Activated CD4-positive, CD25-positive, alpha-beta regulatory T cell (primary cell): ENCODE data around the gene SNAPC2.
"Not testable (repeated sequence)": the region's sequence is repeated elsewhere in the genome, so short reads cannot be mapped to it uniquely, and the experiment has no call there.

ENCODE experiments used
- DNase-seq, 4 experiments: peaks; one replicate each; lab custom pipeline; 2025; lab: John Stamatoyannopoulos, UW

SNAPC2 gene

DNA sequence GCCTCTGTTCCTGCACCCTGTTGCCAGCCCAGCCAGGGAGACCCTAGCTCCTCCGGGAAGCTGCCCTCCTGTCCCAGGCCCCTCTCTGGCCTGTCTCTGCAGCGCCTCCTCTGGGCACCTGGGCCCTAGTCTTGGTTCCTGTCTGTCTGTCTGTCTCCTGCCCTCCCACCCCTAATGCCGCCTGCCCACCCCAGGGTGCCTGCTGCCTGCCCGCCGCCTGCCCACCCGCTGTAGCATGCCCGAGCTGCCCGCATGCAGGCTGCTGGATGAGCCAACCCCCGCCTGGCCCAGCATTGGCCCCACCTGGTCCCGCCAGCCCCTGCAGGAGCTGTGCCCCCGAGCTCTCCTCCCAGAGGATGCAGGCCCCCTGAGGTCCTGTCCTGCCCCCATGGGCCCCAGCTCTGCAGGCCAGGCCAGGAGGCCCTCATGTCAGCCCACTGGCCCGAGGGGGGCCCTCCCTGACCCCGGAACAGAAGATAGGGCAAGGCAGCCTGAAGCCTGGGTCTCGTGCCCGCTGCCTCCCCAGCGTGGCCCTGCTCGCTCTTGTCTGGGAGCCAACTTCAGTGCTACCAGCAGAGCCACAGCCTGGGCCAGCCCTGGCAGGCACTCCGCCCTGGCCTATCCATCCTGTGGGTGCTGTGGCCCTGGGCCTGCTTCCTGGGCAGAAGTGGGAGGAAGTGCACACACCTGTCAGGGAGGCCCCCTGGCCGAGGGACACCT lies 11.2 kb upstream of the SNAPC2 start:
- DNase-seq: no peak

DNA sequence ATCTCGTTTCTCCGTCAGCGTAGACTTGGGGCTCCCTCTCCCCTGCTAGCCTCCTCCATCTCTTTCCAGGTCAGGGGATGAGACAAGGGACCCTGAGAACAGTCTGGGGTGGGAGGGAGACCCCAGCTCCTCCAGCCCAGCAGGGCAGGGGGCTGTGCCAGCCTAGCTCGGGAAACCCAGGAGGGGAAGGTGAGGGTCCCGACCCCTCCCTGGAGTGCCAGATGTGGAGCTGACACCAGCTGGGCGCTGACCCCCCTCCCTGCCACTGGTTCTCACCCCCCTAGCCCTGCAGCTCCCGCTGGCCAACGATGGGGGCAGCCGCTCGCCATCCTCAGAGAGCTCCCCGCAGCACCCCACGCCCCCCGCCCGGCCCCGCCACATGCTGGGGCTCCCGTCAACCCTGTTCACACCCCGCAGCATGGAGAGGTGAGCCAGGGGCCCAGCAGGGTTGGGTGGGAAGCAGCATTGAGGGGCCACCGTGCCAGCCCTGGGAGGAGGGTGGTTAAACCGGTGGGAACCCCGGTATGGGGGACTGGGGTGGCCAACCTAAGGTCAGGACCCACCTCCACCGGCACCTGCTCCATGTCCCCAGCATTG lies 10.6 kb upstream of the SNAPC2 start:
- no peak for DNase-seq

DNA sequence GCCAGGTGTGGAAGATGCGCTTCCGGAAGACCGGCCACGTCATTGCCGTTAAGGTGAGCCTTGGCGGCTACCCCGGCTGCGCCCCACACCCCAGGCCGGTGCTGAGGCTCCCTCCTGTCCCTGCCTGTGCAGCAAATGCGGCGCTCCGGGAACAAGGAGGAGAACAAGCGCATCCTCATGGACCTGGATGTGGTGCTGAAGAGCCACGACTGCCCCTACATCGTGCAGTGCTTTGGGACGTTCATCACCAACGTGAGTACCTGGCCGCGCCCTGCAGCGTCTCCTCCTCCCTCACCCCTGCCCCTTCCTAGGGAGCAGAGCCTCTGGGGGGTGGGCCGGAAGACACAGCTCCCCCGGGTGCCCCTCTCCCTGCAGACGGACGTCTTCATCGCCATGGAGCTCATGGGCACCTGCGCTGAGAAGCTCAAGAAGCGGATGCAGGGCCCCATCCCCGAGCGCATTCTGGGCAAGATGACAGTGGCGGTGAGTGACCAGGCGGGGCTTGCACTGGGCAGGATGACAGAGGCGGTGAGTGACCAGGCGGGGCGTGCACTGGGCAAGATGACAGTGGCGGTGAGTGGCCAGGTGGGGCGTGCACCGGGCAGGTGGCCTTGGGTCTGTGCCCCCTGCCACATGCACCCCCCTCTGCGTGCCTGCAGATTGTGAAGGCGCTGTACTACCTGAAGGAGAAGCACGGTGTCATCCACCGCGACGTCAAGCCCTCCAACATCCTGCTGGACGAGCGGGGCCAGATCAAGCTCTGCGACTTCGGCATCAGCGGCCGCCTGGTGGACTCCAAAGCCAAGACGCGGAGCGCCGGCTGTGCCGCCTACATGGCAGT lies 9.6 kb upstream of the SNAPC2 start:
- DNase-seq: no peak

DNA sequence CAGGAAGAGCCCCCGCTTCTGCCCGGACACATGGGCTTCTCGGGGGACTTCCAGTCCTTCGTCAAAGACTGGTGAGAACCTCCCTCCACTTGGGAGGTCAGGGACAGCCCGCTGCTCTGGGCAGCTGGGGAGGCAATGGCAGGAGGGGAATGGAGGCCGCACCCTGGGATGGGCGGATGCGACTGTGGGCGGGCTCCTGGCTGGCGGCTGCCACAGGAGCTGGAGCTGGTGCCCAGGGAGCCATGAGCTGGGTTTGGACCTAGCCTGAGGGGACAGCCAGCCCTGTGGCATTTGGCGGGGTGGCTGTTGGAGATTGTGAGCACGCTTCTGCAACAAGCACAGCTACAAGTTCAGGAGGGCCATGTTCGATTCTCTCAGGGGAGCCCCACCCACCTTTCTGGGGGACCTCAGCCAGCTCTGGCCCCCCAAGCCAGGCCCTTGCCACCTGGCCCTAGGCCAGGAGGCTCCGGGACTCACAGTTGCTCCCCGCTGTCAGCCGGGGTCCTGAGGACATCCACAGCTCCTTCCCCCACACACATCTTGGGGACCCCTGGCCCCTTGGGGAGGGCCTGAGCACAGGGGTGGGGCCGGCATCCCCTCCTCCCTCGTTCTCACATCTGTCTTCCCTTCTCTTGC lies 8.5 kb upstream of the SNAPC2 start:
- DNase-seq: no peak

DNA sequence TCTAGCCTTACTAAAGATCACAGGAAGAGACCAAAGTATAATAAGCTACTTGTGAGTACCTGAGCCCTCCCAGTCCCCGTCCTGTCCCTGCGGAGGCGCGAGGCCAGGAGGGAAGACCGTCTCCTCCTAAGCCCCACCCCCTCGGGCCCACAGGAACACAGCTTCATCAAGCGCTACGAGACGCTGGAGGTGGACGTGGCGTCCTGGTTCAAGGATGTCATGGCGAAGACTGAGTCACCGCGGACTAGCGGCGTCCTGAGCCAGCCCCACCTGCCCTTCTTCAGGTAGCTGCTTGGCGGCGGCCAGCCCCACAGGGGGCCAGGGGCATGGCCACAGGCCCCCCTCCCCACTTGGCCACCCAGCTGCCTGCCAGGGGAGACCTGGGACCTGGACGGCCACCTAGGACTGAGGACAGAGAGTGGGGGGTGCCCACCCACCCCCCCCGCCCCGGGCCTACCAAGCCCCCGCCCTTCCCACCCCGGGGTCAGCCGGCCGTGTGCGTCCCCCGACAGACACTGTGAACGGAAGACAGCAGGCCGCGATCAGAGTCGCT lies 7.9 kb upstream of the SNAPC2 start:
- DNase-seq: no peak

DNA sequence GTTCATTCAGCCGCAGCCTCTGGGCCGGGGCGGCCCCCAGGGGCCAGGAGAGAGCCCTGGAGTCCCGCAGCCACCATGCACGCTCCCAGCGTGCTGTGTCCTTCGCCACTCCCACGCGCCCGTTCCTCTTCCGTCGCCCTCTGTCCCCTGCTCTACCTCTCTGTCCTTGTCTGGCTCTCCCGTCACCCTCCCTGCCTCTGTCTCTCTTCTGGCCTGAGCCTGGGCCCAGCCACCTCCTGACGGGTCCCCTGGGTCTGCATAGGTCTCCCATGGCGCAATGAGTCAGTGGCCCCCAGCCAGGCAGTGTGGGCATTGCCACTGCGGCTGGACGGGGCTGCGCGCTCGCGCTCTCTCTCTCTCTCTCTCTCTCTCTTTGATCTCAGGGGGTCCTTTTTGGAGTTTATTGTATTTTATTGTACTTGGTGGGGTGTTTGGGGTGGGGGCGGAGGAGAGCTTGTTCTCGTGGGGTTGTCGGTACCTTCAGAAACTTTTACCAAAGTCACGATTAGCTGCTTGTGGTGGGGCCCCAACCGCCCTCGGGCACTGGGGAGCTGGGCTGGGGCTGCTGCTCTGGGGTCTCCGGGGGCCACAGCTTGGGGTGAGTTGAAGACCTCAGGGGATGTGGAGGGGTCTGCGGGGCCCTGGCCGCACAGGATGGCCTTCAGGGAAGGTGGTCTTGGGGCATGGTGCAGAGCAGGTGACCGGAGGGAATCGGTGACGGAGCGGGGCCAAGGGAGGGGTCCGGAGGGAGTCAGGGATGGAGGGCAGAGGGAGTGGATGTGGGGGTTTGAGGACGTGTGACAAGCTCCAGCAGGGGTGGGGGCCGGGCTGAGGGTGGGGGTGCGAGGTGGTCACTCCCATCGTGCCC lies 7.2 kb upstream of the SNAPC2 start:
- DNase-seq: no peak

DNA sequence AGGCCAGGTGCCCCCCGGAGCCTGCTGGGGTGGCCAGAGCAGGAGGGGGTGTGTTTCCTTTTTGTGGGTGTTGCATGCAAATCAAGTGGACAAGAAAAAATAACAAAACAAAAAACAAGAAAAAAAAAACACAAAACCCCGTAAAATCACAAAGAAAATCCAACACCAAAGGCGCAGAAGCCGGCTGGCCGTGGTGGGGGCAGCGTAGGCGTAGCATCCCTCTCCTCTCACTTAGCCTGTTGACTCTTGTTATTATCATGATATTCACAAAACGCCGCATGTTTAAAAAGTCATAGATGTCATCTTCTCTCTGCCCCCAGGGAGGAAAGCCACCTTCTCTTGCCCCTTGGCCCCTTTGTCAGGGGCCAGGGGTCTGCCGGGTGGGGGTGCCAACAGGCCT lies 6.5 kb upstream of the SNAPC2 start:
- DNase-seq: no peak

DNA sequence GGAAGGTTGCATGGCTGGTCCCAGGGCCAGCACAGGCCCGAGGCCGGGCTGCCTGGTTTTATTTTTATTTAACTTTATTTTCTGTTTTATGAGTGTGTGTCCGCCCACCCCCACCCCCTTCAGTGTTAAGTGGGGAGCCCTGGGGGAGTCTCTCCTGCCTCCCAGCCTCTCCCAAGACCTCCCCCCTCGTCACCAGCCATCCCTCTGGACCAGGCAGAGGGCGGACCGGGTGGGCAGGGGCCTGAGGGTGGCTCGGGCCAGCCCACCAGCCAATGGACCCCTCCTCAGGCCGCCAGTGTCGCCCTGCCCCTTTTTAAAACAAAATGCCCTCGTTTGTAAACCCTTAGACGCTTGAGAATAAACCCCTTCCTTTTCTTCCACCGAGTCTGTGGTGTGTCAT lies 6.0 kb upstream of the SNAPC2 start:
- no peak for DNase-seq

DNA sequence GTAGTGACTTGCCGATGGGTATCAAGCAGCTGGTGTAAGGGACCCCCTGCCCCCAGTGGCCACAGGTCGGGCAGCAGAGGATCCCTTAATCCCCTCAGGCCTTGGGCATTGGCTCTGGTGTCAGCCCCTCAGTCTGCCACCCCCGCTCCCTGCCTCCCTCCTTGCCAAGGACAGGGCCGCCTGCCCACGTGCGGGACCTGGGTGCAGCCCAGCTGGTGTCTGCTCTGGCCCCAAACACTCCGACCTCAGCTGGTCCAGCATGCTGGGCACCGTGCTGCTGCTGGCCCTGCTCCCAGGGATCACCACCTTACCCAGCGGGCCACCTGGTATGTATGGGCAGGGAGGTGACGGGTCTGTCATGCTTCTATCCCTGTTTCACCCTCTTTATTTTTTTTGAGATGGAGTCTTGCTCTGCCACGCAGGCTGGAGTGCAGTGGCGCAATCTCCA lies 5.5 kb upstream of the SNAPC2 start, which contains the start of gene TGFBR3L:
TSS of gene TGFBR3L (plus strand) at position 233 of the 448 bp plus-strand sequence.
- no peak for DNase-seq

DNA sequence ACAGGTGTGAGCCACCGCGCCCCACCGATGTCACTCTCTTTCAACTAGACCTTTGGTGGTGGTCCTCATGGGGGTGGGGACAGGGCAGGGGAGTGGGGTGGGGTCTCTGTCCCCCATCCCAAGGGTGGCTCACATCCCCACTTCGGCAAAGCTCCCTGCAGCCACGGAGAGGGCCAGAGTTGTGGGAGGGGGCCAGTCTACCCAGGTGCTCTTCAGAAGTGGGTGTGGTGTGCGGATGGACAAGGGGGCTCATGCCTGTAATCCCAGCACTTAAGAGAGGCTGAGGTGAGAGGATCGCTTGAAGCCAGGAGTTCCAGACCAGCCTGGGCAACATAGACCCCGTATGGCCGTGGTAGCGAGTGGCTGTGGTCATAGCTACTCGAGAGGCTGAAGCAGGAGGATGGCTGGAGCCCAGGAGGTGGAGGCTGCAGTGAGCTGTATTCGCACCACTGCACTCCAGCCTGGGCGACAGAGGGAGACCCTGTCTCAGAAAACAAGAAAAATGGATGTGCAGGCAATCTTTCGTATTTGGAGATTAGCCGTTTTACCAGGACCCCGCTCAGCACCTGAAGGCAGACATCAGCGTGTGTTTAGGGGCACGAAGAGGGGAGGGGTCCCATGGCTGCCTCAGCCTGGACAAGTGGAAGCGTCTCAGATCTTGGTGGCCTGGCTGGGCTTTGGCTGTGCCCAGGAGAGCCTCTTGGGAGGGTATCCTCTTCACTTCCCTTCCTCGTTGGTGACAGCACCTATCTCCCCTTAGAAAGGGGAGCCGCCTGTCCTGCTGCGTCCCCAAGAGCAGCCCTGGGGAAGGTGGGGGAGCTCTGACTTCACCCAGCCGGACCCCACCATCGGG lies 4.7 kb upstream of the SNAPC2 start:
- no peak for DNase-seq

DNA sequence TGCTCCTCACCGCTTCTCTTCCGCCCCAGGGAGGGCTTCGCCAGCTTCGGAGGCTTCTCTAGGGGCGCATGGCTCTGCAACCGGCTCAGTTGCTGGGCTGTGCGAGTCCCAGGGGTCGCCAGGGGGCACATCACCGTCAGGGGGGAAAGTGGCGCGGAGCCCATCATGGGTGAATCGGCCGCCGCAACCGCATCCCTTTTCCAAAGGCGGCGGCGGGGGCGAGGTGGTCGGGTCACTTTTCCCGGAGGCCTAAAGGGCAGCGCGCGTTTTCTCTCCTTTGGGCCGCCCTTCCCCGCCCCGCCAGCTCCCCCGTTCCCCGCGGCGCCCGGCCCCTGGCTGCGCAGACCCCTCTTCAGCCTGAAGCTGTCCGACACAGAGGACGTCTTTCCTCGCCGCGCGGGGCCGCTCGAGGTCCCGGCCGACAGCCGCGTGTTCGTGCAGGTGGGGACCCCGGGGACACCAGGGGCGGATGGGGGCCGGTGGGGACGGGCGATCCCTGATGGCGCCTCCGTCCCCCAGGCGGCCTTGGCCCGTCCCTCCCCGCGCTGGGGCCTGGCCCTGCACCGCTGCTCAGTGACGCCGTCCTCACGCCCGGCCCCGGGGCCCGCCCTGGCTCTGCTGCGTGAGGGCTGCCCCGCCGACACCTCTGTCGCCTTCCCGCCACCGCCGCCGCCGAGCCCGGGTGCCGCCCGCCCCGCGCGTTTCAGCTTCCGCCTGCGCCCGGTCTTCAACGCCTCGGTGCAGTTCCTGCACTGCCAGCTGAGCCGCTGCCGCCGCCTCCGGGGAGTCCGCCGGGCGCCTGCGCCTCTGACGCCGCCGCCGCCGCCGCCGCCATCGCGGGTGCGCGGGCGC lies 3.8 kb upstream of the SNAPC2 start:
- DNase-seq: peak in 2 of 4 experiments; percentile 29 to 36

DNA sequence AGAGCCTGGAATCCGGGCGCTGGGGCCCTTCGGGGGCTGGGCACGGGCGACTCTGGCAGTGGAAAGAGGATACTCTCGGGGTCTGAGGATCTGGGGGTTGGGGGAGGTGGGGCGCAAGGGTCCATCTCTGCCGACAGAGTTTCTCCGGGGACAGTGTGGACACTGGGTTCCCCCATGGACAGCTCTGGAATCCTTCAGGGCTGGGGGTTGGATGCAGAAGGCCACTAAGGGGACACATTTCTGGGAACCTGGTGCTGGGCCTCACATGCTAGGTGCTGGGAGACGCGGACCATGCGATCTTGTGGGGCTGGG lies 3.2 kb upstream of the SNAPC2 start:
- no peak for DNase-seq

DNA sequence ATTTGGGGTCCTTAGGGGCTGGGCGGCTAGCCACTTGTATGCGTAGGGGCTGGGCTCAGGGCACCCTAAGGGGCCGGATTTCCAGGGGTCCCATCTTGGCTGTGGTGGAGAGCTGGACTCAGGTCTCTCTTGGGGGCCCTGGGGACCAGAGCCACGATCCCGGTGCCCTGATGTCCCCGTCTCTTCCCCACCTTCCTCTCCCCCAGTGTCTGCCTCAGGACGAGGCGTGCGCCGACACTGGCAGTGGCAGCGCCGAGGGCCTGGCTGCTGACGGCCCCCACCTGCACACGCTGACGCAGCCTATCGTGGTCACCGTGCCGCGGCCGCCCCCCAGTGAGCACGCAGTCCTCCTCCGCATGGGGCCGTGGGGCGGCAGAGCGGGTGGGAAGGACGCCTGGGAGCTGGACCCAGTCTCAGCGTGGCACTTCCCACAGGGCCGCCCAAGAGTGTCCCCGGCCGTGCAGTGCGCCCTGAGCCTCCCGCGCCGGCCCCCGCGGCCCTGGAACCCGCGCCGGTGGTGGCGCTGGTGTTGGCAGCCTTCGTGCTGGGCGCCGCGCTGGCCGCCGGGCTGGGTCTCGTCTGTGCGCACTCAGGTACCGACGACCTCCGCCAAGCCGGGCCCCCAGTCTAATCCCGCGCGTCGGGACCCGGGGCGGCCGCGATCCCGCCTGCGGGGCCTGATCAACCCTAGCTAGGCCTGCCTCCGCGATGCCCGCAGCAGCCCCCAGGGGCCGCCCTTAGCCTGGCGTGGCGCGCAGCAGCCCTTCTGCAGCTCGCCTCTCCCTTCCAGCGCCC lies 2.7 kb upstream of the SNAPC2 start:
- DNase-seq: peak in 3 of 4 experiments; percentile 19 to 36 (median 33)

DNA sequence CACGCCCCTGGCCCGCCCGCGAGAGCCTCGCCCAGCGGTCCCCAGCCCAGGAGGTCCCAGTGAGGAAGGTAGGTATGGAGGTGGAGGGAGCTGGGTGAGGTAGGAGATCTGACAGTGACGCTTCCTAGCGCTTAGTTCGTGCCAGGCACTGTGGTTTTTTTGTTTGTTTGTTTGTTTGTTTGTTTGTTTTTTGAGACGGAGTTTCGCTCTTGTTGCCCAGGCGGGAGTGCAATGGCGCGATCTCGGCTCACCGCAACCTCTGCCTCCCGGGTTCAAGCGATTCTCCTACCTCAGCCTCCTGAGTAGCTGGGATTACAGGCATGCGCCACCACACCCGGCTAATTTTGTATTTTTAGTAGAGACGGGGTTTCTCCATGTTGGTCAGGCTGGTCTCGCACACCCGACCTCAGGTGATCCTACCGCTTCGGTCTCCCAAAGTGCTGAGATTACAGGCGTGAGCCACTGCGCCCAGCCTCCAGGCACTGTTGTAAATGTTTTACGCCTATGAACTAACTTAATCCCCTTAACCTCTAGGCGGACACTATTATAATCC lies 2.0 kb upstream of the SNAPC2 start:
- DNase-seq: not testable (repeated sequence)

DNA sequence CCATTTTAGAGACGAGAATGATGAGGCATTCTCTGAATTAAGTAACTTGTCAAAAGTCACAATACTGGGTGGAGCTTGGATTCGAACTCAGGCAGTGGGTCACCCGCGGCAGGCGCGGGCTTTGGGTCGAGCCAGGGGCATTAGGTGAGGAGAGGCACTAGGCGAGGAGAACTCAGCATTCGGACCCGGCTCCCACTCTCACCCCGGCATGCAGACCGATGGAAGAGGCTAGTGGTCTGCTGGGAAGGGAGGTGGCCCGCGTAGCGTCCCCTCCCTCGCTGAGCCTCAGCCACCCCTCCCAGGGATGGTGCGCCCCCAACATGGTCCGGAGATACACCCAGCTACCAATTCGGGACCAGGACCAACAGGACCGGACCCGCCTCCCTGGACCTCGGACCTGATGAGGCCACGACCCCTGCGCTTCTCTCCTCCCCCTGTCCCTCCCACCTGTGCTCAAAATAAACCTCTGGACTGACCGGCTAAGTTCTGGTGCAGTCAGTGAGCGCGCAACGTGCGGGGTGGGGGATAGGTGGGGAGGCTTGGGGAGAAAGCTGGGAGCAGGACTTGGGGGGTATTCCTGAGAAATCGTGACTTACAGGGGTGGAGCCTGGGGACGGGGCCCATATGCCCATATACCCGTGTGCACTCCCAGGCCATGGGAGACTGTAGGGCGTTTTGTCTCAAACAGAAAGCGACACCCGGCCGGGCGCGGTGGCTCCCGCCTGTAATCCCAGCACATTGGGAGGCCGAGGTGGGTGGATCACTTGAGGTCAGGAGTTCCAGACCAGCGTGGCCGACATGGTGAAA lies 1.3 kb upstream of the SNAPC2 start:
- no peak for DNase-seq

DNA sequence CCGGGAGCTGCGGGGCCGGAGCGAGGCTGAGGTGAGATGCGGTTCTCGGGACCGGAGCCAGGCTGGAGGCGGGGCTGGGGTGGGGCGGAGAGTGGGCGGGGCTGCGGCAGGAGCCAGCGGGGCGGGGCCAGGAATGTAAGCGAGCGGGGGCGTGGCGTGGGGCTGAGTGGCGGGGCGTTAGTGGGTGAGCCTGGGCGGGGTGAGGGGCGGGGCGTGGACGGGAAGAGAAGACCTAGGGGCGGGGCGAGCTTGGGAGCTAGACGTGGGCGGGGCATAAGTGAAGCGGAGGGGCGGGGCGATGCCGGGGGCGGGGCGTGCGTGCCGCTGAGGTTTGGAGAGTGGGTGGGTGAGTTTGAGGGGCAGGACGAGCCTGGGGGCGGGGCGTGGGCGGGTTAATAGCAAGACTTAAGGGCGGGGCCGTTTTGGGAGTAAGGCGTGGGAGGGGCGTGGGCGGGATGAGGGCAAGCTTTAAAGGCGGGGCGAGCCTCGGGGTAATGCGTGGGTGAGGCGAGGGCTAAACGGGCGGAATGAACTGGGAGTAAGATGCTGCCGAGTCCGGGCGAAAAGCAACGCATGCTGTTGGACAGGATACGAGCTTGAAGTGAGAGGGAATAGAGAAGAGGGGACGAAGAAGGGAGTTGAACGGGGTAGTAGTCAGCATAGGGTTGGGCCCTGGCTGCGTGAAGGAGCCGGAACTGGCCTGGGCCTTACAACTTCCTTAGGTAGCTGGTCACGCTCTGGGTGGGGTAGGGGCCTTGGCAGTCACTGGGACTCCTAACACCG lies 572 bp downstream of the SNAPC2 start:
- DNase-seq: peak; percentile 99 to 100 (median 100)
